Activated naive CD8-positive, alpha-beta T cell (primary cell): ENCODE data around the gene LRP10.
A peak's percentile ranks its signal among the peaks of the same experiment; 100 is the strongest.
"Not testable (repeated sequence)": the region's sequence is repeated elsewhere in the genome, so short reads cannot be mapped to it uniquely, and the experiment has no call there.

Experiments
- H3K27ac Mint-ChIP-seq: one replicate; pipeline ENCODE4 v1.8.0; 2021; ENCODE audit warnings: mixed read lengths
- H3K27me3 Mint-ChIP-seq: one replicate; pipeline ENCODE4 v1.8.0; 2021; ENCODE audit warnings: mixed read lengths
- H3K36me3 Mint-ChIP-seq: one replicate; pipeline ENCODE4 v1.8.0; 2021; ENCODE audit warnings: mixed read lengths
- H3K4me1 Mint-ChIP-seq: one replicate; pipeline ENCODE4 v1.8.0; 2021; ENCODE audit warnings: low read depth, mixed read lengths
- H3K4me3 Mint-ChIP-seq: one replicate; pipeline ENCODE4 v1.8.0; 2021; ENCODE audit warnings: mild to moderate bottlenecking, mixed read lengths
- H3K9me3 Mint-ChIP-seq: one replicate; pipeline ENCODE4 v1.8.0; 2021; ENCODE audit warnings: low read depth, mixed read lengths

LRP10 gene

DNA sequence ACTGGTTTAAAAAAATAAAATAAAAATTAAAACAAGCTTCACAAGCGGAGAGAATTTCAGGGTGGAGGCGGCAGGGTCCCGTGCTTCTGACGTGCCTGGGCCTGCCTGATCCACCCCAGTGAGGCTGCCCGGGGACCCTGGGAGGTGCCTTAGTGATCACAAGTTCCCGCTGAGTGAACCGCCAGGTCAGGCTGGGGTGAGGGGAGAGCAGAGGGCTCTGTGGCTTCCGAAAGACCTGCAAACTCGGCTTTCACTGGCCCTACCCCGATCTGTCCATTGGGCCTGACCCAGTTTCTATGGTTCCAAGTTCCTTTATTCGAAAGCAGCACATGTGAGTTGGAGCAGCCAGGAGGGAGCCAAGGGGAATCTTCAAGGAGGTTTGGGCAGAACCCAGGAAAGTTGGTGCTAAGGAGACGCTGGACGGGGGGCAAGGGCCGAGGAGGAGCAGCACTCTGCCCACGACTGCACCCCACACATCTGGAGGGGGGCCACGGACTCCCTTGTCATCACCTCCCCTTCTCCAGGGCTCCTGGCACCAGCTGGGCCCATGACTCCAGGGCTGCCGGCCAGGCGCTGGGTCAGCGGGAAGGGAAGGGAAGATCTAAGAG is 22.2 kb upstream of the LRP10 start:
- H3K4me3 Mint-ChIP-seq, result no peak overlapping the region
- H3K4me1 Mint-ChIP-seq, result peaks cover 3% of the 10 kb centered on the region
- no peak overlapping the region for H3K27ac Mint-ChIP-seq
- H3K9me3 Mint-ChIP-seq, result no peaks in the 10 kb centered on the region
- H3K27me3 Mint-ChIP-seq, result peaks cover 3% of the 10 kb centered on the region
- H3K36me3 Mint-ChIP-seq, result no peaks in the 10 kb centered on the region

DNA sequence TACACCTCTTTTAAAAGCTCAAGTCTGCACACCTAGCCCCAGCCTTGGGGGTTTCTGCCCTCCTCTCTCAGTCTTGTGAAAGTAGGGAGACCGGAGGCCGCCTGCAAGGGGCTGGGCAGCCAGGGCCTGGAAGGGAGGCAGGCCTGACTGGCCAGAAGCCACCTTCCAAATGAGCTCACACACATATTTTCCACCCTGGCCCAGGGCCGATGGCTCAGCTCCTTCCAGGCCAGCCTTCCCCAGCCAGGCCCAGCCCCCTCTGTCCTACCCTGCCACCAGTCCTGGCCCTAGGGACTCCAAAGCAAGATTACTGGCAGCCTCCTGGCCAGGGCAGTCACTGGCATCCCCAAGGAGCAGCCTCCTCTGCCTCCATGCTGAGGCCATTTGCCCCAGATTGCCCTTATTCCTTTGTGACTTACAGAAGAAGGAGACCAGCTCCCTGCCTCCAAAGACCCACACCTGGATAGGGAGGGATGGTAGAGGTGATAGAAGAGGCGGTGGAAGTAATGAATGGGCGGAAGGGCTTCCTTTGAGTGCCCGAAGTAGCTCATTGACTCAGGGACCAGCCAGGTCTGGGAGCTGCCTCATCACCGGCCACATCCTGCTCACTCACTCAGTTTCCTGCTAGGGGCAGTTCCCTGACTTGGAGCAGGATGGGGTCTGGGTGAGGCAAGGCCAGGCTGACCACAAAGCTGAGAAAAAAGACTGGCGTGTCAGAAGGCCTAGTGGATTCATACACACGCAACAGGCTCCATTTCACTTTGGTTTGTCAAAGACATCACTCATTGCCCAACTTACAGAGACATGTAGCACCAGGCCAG is 20.4 kb upstream of the LRP10 start:
- H3K27me3 Mint-ChIP-seq, result peaks cover 5% of the 10 kb centered on the region

DNA sequence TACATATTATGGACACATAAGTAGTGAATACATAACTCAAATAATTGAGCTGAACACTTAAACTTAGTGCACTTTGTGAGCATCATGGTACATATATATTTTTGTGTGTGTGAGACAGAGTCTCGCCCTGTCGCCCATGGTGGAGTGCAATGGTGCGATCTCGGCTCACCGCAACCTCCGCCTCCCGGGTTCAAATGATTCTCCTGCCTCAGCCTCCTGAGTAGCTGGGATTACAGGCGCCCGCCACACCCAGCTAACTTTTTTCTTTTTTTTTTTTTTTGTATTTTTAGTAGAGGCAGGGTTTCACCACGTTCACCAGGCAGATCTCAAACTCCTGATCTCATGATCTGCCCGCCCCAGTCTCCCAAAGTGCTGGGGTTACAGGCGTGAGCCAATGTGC is 19.4 kb upstream of the LRP10 start:
- H3K36me3 Mint-ChIP-seq, H3K27ac Mint-ChIP-seq, H3K4me3 Mint-ChIP-seq, H3K27me3 Mint-ChIP-seq, H3K9me3 Mint-ChIP-seq: not testable (repeated sequence)
- peaks cover 12% of the 10 kb centered on the region for H3K4me1 Mint-ChIP-seq

More for the DNA sequence above, 20.4 kb upstream of the LRP10 start:
- Mint-ChIP-seq H3K4me1 (peaks cover 9% of the 10 kb centered on the region), H3K4me3 (no peak overlapping the region), H3K36me3 (peaks cover under 1% of the 10 kb centered on the region), H3K9me3 (no peaks in the 10 kb centered on the region), H3K27ac (no peak overlapping the region)

DNA sequence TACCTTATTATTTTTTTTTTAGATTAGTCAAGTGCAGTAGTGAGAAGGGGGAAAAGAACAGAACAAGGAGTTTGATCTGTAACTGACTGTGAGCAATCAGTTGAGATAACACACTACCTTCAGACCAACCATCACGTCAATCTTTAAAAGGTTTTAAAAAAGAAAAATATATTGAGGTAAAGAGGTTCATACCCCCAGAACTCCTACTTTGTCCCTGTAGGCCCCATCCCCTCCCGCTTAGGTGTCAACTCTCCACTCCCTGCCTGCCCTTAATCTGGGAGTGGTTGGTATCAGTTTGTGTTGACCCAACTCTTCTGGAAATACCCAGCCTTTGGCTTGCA is 19.0 kb upstream of the LRP10 start:
- peaks cover 14% of the 10 kb centered on the region for H3K4me1 Mint-ChIP-seq
- H3K27me3 Mint-ChIP-seq, result peaks cover 6% of the 10 kb centered on the region
- peaks cover 3% of the 10 kb centered on the region for H3K36me3 Mint-ChIP-seq
- H3K9me3 Mint-ChIP-seq, result no peaks in the 10 kb centered on the region
- H3K27ac Mint-ChIP-seq, result peak overlapping the region; percentile 61
- no peak overlapping the region for H3K4me3 Mint-ChIP-seq

DNA sequence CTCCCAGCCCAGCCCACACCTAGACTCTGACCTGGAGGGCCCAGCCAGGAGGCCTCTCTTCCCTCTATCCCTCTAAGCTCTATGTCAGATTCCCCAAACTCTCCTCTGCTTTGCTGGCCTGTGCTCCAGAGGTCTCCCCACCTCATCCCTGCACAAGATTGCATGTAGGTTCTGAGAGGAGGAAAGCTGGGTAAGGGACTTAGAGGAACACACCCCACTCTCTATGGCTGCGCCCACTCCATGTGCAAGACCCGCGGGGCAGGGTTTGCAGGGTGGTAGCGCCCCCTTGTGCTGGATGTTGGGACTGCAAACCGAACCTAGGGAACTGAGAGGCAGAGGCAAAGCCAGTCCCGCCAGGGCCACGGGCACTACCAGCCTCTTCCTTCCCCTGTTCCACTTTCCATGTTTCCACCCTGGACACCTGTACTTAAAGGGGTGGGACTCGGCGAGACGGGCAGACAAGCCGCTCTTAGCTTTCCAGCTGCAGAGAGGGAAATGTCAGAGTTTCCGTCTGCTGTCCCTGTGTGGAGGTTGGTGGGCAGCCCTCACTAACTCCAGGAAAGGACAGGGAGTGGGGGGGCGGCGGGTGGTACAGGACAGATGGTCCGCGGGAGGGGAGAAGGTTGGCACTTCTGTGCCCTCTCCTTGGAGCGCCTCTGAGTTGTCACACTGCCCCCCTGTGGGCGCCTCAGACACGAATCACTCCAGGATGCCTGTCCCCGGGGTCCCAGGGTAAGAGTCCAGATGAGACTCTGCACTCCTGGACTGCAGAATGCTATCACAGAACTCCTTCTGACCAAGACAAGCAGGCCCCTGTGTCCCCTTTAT is 18.4 kb upstream of the LRP10 start:
- H3K4me1 Mint-ChIP-seq, result peaks cover 17% of the 10 kb centered on the region
- peaks cover 4% of the 10 kb centered on the region for H3K27me3 Mint-ChIP-seq
- peaks cover 3% of the 10 kb centered on the region for H3K36me3 Mint-ChIP-seq
- H3K9me3 Mint-ChIP-seq, result no peaks in the 10 kb centered on the region
- peak overlapping the region; percentile 82 for H3K4me3 Mint-ChIP-seq
- H3K27ac Mint-ChIP-seq, result peak overlapping the region; percentile 61

DNA sequence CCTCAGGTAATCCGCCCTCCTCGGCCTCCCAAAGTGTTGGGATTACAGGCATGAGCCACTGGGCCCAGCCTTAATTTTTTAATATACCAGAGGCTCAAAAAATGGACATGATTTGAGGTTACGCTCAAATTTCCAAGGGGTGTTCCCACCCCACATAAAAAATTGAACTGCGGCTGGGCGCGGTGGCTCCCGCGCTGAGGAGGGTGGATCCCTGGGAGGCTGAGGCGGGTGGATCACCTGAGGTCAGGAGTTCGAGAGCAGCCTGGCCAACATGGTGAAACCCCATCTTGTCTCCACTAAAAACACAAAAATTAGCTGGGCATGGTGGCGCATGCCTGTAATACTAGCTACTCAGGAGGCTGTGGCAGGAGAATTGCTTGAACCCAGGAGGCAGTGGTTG is 17.2 kb upstream of the LRP10 start:
- not testable (repeated sequence) for H3K36me3 Mint-ChIP-seq, H3K9me3 Mint-ChIP-seq, H3K4me3 Mint-ChIP-seq, H3K27me3 Mint-ChIP-seq, H3K27ac Mint-ChIP-seq
- peaks cover 25% of the 10 kb centered on the region for H3K4me1 Mint-ChIP-seq

DNA sequence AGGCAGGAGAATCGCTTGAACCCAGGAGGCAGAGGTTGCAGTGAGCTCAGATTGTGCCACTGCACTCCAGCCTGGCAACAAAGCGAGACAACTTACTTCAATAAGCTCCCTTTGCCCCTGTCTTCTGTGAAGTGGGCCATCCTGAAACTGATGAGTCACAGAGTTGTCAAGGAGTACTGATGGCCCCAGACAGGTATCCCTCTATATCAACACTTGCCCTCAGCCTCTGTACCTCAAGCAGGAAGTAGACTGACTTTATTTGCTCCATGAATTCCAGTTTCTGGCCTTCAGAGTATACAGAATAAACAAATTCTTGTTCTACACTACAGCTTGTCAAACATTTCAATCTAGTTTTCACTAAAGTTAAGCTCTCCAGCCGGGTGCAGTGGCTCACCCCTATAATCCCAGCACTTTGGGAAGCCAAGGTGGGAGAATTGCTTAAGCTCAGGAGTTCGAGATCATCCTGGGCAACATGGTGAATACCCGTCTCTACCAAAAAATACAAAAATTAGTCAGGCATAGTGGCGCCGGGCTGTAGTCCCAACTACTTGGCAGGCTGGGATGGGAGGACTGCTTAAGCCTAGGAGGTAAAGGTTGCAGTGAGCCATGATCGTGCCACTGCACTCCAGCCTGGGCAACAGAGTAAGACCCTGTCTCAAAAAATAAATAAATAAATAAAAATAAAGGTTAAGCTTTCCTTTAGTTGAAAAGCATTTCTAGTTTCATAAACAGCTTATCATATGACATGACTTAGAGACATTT is 16.4 kb upstream of the LRP10 start:
- Mint-ChIP-seq H3K4me1 (peaks cover 25% of the 10 kb centered on the region), H3K9me3 (no peaks in the 10 kb centered on the region), H3K4me3 (peak overlapping the region; percentile 20), H3K27ac (no peak overlapping the region), H3K27me3 (peaks cover 4% of the 10 kb centered on the region), H3K36me3 (peaks cover 3% of the 10 kb centered on the region)

DNA sequence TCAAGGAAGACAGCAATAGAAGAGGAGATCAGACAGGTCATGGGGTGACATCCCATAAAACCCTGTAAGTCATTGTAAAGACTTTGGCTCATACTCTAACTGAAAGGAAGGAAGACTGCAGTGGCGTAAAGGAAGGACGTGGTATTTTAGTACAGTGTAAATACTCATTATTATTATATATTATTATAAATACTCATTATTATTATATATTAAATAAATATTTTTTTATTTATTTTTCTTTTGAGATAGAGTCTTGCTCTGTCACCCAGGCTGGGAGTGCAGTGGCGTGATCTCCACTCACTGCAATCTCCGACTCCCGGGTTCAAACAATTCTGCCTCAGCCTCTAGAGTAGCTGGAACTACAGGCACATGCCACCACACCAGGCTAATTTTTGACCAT is 15.1 kb upstream of the LRP10 start:
- peaks cover 6% of the 10 kb centered on the region for H3K27me3 Mint-ChIP-seq
- no peak overlapping the region for H3K4me3 Mint-ChIP-seq
- H3K36me3 Mint-ChIP-seq, result peaks cover 5% of the 10 kb centered on the region
- peaks cover 25% of the 10 kb centered on the region for H3K4me1 Mint-ChIP-seq
- H3K27ac Mint-ChIP-seq, result no peak overlapping the region
- no peaks in the 10 kb centered on the region for H3K9me3 Mint-ChIP-seq

DNA sequence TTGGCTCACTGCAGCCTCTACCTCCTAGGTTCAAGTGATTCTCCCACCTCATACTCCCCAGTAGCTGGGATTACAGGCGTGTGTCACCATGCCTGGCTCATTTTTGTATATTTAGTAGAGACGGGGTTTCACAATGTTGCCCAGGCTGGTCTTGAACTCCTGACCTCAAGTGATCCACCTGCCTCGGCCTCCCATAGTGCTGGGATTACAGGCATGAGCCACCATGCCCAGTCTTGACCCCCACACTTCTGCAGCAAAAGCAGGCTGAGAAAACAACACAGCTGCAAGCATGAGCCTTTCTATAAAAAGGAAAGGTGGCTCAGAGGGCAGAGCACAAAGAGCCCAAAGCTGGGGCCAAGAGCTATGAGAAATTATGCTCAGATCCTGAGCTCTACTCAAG is 11.2 kb upstream of the LRP10 start:
- not testable (repeated sequence) for H3K36me3 Mint-ChIP-seq, H3K27ac Mint-ChIP-seq, H3K4me3 Mint-ChIP-seq, H3K9me3 Mint-ChIP-seq
- peaks cover 24% of the 10 kb centered on the region for H3K4me1 Mint-ChIP-seq
- H3K27me3 Mint-ChIP-seq, result peaks cover 12% of the 10 kb centered on the region

DNA sequence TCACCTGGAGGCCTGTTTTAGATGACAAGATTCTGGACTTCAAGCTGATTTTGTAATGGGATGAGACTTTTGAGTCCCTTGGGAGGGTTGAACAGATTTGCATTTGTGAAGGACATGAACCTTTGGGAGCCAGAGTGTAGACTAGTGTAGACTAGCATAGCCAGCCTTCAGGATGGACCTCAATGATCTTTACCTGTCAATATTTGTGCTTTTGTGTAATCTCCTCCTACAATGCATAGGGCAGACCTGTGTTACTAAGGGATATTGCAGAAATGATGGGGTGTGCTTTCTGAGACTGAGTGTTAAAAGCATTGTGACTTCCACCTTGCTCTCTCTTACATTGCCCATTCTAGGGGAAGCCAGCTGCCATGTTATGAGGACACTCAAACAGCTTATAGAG is 9.9 kb upstream of the LRP10 start:
- H3K27me3 Mint-ChIP-seq, result peaks cover 8% of the 10 kb centered on the region
- H3K36me3 Mint-ChIP-seq, result peaks cover 4% of the 10 kb centered on the region
- no peaks in the 10 kb centered on the region for H3K9me3 Mint-ChIP-seq
- H3K4me1 Mint-ChIP-seq, result peaks cover 22% of the 10 kb centered on the region
- no peak overlapping the region for H3K27ac Mint-ChIP-seq
- no peak overlapping the region for H3K4me3 Mint-ChIP-seq

DNA sequence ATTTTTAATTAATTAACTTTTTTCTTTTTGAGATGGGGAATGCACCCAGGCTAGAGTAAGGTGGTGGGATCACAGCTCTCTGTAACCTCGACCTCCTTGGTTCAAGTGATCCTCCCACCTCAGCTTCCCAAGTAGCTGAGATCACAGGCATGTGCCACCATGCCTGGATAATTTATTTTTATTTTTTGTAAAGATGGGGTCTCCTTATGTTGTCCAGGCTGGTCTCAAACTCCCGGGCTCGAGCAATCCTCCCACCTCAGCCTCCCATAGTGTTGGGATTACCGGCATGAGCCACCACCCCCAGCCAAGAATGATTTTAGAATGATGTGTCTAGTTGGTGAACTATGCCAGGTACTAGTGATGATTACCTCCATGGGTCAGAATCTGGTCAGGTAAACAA is 6.6 kb upstream of the LRP10 start:
- Mint-ChIP-seq H3K27me3 (peaks cover 8% of the 10 kb centered on the region), H3K9me3 (no peaks in the 10 kb centered on the region), H3K27ac (no peak overlapping the region), H3K4me3 (no peak overlapping the region), H3K36me3 (peaks cover 4% of the 10 kb centered on the region), H3K4me1 (peaks cover 8% of the 10 kb centered on the region)

DNA sequence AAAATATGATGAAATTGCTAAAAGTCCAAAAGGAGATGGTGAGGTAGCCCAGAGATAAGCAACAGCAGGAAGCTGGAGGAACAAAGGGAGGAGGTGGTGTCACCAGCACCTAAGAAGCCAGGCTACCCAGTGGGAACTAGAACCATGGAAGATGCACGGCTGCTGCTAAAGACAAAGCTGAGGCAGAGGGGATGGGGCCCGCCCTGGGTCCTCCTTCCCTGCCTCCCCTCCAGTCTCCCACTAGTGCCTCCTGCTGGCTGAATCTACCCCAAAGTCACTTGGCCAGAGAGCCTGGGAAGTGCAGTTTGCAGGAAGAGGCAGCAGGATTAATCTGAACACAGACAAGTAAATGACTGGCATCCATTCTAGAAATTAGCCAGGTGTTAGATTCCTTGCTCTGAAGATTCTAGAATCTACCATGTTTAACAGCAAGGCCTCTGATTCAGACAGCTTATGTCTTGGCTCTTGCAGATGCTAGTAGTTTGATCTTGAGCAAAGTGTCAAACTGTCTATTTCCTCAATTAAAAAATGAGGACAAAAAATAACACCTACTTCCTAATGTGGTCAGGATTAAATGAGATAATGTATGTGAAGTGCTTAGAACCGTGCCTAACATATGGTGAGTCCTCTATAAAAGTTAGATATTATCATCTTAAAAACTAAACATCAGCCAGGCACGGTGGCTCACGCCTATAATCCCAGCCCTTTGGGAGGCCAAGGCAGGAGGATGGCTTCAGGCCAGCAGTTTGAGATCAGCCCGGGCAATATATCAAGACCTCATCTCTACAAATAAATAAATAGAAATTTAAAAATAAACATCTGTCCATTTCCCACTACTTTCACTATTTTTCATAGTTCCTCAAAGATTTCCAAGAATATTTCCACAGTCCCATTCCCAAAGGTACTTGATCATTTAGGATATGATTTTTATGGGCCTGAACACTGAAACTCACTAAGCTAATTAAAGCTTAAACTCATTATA is 5.8 kb upstream of the LRP10 start:
- H3K9me3 Mint-ChIP-seq, result no peaks in the 10 kb centered on the region
- H3K27ac Mint-ChIP-seq, result no peak overlapping the region
- H3K4me1 Mint-ChIP-seq, result peaks cover 13% of the 10 kb centered on the region
- peaks cover 8% of the 10 kb centered on the region for H3K27me3 Mint-ChIP-seq
- H3K36me3 Mint-ChIP-seq, result peaks cover 4% of the 10 kb centered on the region
- no peak overlapping the region for H3K4me3 Mint-ChIP-seq

DNA sequence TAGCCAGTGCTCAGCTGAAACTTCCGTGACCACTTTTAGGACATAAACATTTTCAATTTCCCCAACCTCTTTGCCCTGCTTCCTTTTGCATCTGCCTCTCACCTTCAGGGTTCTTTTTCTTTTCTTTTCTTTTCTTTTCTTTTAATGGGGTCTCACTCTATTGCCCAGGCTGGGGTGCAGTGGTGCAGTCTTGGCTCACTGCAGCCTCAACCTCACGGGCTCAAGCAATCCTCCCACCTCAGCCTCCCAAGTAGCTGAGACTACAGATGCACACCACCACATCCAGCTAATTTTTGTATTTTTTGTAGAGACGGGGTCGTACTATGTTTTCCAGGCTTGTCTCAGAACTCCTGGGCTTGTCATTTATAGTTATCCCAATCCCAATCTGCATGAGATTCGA is 4.7 kb upstream of the LRP10 start:
- Mint-ChIP-seq H3K27ac (no peak overlapping the region), H3K36me3 (peaks cover 1% of the 10 kb centered on the region), H3K4me3 (no peak overlapping the region), H3K9me3 (no peaks in the 10 kb centered on the region), H3K4me1 (peaks cover 17% of the 10 kb centered on the region), H3K27me3 (peaks cover 2% of the 10 kb centered on the region)

DNA sequence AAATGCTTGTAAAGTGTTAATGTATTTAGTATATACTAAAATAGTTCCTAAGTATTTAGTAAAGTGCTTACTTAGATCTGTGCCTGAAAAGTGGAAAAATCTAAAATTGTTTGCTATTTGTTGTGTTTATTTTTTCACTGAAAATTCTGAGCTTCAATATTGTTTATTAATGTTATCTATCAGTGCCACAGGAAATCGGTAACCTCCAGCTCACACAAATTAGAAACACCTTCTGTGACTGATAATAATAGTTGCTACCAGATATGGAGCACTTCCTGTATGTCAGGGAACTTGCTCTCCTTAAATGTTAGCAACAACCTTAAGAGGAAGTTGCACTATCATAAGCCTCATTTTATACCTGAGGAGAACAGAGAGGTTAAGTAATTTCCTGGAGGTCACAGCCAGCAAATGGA is 723 bp upstream of the LRP10 start:
- Mint-ChIP-seq H3K27me3 (no peaks in the 10 kb centered on the region), H3K4me1 (peaks cover 30% of the 10 kb centered on the region), H3K4me3 (peak overlapping the region; percentile 97)

More for the DNA sequence above, 723 bp upstream of the LRP10 start:
- no peaks in the 10 kb centered on the region for H3K9me3 Mint-ChIP-seq
- H3K36me3 Mint-ChIP-seq, result no peaks in the 10 kb centered on the region
- H3K27ac Mint-ChIP-seq, result peak overlapping the region; percentile 98
